ENCODE measurements around the gene TTC14. TPM values are rescaled to one million over a fixed set of nuclear protein-coding genes. Genes with fewer than 3 reads are reported as not detected.
"Not testable (repeated sequence)": the region's sequence is repeated elsewhere in the genome, so short reads cannot be mapped to it uniquely, and the experiment has no call there.

The TTC14 gene, protein sequence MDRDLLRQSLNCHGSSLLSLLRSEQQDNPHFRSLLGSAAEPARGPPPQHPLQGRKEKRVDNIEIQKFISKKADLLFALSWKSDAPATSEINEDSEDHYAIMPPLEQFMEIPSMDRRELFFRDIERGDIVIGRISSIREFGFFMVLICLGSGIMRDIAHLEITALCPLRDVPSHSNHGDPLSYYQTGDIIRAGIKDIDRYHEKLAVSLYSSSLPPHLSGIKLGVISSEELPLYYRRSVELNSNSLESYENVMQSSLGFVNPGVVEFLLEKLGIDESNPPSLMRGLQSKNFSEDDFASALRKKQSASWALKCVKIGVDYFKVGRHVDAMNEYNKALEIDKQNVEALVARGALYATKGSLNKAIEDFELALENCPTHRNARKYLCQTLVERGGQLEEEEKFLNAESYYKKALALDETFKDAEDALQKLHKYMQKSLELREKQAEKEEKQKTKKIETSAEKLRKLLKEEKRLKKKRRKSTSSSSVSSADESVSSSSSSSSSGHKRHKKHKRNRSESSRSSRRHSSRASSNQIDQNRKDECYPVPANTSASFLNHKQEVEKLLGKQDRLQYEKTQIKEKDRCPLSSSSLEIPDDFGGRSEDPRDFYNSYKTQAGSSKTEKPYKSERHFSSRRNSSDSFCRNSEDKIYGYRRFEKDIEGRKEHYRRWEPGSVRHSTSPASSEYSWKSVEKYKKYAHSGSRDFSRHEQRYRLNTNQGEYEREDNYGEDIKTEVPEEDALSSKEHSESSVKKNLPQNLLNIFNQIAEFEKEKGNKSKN
- total RNA-seq (2014; rRNA removed; shearing (Covaris generic); ENCODE audit: low replicate concordance): 19.3 and 38.3 TPM in 2 replicates

DNA sequence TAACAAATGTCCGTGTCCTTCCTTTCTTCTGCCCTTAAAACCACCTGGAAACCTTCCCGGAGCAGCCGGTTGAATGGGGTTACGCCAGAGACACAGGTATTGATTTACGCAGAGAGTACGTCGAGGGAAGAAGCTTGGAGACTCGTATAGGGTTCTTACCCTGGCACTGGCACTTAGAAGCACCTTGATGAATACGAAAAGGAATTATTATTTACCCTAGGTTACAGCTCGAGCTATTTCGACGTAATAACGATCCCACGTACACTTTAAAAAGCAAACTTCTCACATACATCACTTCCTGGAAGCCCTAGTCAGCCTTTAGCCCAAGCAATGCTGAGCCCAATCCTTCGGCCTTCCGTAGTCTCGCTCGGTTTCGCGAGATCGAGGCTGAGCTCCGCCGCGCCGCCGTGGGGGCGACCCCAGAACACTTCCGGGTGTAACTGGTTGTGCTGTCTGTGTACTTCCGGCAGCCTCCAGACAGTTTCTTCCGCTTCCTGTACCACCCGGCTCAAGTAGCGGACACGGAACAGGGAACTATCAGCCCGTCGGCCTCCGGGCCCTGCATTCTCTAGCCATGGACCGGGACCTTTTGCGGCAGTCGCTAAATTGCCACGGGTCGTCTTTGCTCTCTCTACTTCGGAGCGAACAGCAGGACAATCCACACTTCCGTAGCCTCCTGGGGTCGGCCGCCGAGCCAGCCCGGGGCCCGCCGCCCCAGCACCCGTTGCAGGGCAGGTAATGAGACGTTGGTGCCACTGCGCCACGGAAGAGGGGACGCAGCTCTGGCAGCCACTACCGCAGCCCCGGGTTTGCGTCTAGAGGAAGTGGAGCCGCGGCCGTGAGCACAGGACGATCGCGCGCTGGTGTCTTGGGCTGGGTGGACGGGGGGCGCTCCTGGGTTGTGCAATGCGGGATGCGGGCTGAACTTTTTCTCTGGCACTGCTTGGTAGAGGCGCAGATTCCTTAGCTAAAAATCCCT, at the start of gene TTC14:
TTC14 (plus strand) TSS at position 476 of the 979 bp plus-strand sequence; CDS start at position 575, 99 bp downstream.
- DNase-seq (ENCODE audit: low read depth): peak; percentile 88
- in situ Hi-C loops (cut with HindIII; ENCODE audit: low pct_unique_long_range_greater_than_20kb, low sequenced_read_pairs): no loop called here

DNA sequence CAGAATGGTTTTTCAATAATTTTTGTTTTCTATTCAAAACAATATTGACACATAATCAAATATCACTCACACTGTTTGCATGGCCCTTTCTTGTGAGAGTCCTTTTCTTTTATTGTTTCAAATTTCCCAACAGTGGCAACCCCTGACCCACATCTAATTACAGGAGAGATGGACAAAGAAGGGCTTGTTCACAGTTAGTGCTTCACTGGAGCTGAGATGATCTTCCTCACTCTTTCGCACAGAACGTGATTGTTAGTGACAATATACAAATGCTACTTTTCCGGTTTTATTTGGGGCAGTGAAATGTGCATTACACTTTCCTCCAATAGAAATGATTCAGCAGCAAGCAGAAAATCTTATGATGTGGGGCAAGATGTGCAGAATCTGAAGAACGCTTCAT, 38.6 kb upstream of the TTC14 start:
- in situ Hi-C loops (cut with HindIII; ENCODE audit: low pct_unique_long_range_greater_than_20kb, low sequenced_read_pairs): no loop called here
- DNase-seq (ENCODE audit: low read depth): no peak

DNA sequence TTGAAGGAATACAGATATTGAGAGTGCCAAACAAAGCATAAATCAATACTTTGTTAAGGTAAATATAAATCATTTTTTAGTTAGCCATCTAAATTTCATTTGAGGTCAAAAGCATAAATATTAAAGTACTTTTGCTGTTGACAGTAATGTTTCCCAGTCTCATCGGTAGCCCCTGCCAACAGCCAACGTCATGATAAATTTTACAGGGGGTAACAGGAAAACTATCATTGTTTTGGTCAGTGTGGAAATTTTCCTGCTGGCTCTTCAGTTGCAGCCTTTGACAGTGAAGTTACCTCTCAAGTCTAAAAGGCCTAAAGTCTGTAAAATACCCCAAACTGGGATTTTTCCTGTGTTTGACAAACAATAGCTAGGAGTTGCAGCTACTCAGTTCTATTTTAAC, 37.3 kb upstream of the TTC14 start:
- in situ Hi-C loops (cut with HindIII; ENCODE audit: low pct_unique_long_range_greater_than_20kb, low sequenced_read_pairs): no loop called here

DNA sequence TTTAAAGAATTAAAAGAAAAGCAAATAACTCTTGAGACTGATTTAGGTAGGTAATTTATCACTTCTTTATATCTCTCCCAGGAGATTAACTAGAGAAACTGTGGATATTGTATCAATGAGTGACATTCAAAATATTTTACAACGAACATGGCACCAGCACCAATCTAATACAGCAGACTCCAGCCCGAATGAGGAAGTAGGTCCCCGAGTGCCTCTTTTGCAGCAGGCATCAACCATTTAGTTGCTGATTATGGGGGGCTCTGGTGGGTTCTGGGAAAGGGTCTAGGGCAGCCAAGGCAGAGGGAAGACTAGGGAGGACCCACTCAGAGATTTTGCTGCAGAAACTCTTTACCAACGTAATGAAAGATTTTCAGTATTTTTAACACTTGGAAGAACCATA, 31.7 kb upstream of the TTC14 start:
- no peak for DNase-seq (ENCODE audit: low read depth)
- in situ Hi-C loops (cut with HindIII; ENCODE audit: low pct_unique_long_range_greater_than_20kb, low sequenced_read_pairs): no loop called here

More for the DNA sequence above, 37.3 kb upstream of the TTC14 start:
- no peak for DNase-seq (ENCODE audit: low read depth)

DNA sequence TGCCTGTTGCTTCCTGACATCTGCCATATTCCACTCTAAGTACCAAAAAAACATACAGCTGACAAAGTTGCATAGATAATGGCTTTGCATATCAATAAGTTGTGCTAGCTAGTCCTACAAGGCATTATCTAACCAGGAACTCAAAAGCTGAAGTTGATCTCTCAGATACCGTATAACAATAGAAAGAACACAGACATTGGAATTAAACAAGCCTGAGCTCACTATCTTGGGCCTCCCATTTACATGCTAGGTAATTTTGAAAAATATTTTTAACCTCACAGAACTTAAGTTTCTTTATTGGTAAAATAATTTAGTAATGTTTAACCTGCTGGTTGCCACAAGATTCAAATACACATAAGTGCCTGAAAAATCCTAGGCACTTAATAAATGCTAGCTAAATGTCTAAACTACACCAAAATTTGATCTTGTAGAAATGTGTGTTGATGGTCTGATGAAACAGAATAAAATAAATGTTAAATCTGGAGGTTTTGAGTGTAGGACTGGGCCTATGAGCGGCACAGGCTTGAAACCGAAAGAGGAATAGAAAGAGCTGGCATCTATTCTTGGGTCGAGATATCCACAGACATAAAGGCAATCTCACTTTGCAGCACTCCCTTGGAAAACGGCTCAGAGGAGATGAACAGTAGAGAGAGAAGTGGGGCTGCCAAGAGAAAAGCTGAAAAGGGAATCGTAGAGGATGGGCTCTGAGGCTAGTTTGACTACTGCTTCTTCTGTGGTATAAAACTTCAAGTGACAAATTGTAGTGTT, 29.9 kb upstream of the TTC14 start:
- DNase-seq (ENCODE audit: low read depth): no peak
- in situ Hi-C loops (cut with HindIII; ENCODE audit: low pct_unique_long_range_greater_than_20kb, low sequenced_read_pairs): no loop called here

DNA sequence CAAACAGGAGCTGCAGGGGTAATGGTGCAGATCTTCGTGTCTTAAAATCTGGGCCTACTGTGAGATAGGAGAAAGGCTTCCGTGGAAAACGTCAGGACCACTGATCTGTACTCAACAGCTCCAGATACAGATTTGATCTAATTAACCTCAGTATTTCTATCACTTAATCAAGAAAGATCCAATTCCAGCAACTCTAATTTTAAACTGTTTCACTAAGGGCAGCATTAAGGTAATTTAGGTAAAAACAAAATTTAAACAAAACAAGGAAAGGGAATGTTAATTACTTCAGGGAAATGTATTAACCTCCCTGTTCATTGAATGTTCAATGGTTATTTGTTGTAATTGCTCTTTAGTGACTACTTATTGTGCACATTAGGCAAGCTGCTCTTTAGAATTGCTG, 26.4 kb upstream of the TTC14 start:
- in situ Hi-C loops (cut with HindIII; ENCODE audit: low pct_unique_long_range_greater_than_20kb, low sequenced_read_pairs): no loop called here
- DNase-seq (ENCODE audit: low read depth): no peak

DNA sequence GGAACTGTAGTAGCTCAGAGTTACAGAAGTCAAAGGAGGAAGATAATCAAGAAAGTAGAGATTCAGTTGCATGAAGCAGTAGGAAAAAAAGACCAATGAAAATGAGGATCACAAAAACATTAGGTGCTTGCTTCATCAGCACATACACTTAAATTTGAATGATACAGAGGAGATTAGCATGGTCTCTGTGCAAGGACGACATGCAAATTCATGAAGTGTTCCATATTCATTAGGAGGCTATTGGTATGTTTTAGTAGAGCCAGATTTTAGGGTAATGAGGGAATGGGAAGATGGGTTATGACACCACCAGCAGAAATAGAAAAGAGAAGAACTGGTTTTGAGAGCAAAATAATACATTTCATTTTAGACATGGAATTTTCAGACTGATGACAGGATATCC, 21.0 kb upstream of the TTC14 start:
- in situ Hi-C loops (cut with HindIII; ENCODE audit: low pct_unique_long_range_greater_than_20kb, low sequenced_read_pairs): no loop called here
- no peak for DNase-seq (ENCODE audit: low read depth)

DNA sequence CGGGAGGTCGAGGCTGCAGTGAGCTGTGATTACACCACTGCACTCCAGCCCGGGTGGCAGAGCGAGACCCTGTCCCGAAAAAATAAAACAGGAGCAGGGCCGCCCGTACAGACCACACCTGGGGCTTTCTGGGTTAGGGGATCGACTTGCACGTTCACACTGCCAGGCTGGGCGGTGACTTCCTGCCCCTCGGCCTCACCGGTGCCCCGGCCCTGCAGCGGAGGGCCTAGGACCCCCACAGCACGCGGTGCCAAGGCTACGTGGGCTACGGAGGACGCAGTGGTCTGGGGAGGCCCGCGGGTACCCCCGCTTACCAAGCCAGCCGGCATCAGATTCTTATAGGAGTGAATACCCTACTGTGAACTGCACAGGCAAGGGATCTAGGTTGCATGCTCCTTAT, 11.6 kb upstream of the TTC14 start:
- in situ Hi-C loops (cut with HindIII; ENCODE audit: low pct_unique_long_range_greater_than_20kb, low sequenced_read_pairs): no loop called here
- DNase-seq (ENCODE audit: low read depth): no peak

DNA sequence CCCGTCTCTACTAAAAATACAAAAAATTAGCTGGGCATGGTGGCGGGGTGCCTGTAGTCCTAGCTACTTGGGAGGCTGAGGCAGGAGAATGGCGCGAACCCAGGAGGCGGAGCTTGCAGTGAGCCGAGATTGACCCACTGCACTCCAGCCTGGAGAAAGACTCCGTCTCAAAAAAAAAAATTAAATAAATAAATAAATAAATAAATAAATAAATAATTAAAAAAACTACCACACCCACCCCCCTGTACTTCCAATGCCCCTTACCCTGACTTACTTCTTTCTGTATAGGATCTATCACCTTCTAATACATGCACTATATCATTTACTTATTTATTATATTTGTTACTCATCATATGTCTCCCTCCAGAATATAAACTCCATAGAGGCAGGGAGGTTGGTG, 8.3 kb upstream of the TTC14 start:
- DNase-seq (ENCODE audit: low read depth); in situ Hi-C loops (cut with HindIII; ENCODE audit: low pct_unique_long_range_greater_than_20kb, low sequenced_read_pairs): not testable (repeated sequence)

DNA sequence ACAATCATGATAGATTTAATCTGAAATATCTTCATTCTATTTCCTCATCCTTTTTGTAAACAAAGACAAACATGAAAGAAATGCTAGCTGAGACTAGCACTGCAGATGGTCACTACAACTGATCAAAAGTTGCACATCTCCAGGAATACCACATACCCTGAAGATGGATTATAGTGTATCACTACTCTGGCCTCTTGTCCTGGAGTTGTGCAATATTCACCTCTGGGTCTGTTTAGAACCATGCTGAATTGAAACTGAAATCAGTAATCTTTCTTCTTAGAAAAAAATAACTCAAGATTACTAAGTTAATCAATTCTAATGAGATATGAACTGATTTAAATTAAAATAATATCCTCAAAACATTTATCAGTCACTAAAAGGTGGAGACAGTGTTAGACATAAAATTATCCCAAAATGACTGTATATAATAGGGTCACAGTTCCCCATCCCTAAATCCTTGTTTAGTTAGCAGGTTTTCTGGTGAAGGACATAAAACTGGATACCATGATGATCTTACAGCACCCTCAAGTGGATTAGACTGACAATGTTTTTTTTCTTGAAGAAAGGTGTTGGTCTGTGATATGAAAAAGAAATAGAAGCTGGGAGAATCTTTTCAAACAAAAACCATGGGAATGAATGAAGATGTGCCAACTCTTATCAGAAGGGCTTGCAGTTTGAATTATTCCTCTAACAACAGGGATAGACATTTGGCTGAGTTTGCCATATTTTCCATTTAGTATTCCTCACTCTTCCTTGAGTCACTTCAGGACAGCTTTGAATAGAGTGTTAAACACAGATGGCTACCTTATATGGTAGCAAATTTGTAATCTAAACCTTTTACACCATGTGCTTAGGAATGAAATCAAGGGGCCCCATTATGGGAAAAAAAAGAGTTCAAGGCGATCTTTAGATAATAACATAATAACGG, 7.1 kb upstream of the TTC14 start:
- peak; percentile 40 for DNase-seq (ENCODE audit: low read depth)
- in situ Hi-C loops (cut with HindIII; ENCODE audit: low pct_unique_long_range_greater_than_20kb, low sequenced_read_pairs): no loop called here

DNA sequence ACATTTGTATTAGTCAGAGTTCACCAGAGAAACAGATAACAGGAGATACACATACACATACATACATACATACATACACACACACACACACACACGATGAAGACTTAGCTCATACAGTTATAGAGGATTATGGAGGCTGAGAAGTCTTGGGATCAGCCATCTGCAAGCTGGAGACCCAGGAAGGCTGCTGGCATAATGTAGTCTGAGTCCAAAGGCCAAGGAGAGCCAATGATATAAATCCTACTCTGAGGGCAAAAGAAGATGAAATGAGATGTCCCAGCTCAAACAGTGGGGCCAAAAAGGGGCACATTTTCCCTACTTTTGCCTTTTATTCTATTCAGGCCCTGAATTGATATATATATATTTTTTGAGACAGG, 6.4 kb upstream of the TTC14 start:
- no peak for DNase-seq (ENCODE audit: low read depth)
- in situ Hi-C loops (cut with HindIII; ENCODE audit: low pct_unique_long_range_greater_than_20kb, low sequenced_read_pairs): no loop called here

DNA sequence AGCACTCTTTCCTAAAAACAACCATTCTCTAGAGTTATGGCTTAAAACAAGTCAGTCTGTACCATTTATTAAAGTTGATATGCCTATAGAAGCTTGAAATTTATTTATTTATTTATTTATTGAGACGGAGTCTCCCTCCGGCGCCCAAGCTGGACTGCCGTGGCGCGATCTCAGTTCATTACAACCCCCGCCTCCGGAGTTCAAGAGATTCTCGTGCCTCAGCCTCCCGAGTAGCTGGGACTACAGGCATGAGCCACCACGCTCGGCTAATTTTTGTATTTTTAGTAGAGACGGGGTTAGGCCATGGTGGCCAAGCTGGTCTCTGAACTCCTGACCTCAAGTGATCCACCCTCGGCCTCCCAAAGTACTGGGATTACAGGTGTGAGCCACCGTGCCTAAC, 1.5 kb upstream of the TTC14 start:
- DNase-seq (ENCODE audit: low read depth): no peak
- in situ Hi-C loops (cut with HindIII; ENCODE audit: low pct_unique_long_range_greater_than_20kb, low sequenced_read_pairs): no loop called here

DNA sequence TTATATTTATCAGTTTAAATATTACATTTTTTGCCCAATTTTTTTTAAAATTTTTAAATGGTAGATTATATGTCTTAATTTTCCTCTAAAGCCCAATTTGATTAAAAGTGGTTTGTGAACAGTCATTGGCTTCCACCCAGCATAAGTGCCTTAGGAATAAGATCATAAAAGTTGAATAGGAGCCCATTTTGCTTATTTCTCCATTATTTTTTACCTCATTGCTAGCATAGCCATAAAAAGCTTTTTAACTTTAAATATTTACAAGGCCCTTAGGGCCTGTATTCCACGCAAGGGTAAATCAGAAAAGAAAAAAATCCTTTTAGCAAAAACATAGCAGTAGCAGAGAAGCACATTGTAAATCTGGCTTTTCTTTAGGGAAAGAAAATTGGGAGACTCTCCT, 9.0 kb downstream of the TTC14 start:
- in situ Hi-C loops (cut with HindIII; ENCODE audit: low pct_unique_long_range_greater_than_20kb, low sequenced_read_pairs): no loop called here
- no peak for DNase-seq (ENCODE audit: low read depth)

DNA sequence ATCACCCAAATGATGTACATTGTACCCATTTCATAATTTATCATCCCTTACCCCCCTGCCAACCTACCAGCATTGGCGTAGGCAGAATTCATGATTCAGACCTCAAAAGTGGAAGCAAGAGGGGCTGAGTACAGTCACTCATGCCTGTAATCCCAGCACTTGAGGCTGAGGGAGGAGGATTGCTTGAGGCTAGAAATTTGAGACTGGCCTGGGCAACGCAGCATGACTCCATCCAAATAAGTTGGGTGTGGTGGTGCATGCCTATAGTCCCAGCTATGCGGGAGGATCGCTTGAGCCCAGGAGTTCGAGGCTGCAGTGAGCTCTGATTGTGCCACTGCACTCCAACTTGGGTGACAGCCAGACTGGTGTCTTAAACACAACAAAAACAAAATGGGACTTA, 10.4 kb downstream of the TTC14 start:
- DNase-seq (ENCODE audit: low read depth): no peak
- in situ Hi-C loops (cut with HindIII; ENCODE audit: low pct_unique_long_range_greater_than_20kb, low sequenced_read_pairs): no loop called here

DNA sequence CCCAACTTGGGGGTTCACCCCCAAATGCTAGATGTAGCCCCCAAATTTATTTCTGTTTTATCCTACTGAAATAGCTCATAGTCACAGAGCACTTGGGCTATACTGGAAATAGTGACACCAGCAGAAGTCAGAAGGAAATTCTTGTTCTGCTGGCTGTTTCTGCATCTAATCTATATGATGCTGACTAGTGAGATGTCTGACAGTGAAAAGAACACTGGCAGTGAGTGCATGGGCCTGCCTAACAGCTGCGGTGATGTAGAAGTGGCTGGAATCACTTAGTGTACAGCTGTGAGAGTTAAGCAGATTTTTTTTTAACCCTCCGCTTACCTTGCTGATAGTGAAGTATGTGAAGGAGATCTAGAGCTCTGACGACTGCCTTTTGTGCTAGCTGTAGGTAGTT, 14.0 kb downstream of the TTC14 start:
- DNase-seq (ENCODE audit: low read depth): no peak
- in situ Hi-C loops (cut with HindIII; ENCODE audit: low pct_unique_long_range_greater_than_20kb, low sequenced_read_pairs): no loop called here

DNA sequence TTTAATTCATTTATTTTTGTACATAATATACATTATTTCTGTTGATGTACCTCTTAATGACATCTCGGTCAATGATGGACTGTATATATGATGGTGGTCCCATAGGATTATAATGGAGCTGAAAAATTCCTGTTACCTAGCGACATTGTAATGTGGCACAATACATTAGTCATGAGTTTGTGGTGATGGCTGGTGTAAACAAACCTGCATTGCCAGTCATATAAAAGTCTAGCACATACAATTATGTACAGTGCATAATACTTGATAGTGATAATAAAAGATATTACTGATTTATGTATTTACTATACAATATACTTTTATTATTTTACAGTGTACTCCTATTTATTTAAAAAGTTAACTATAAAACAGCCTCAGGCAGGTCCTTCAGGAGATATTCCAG, 15.1 kb downstream of the TTC14 start:
- no peak for DNase-seq (ENCODE audit: low read depth)
- in situ Hi-C loops (cut with HindIII; ENCODE audit: low pct_unique_long_range_greater_than_20kb, low sequenced_read_pairs): no loop called here

DNA sequence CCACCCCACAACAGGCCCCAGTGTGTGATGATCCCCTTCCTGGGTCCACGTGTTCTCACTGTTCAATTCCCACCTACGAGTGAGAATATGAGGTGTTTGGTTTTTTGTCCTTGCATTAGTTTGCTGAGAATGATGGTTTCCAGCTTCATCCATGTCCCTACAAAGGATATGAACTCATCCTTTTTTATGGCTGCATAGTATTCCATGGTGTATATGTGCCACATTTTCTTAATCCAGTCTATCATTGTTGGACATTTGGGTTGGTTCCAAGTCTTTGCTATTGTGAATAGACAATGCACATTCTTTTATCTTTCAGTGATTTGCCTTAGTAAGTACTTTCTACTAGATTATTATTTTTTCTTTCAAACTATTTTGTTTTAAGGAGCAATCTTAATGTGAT, 16.6 kb downstream of the TTC14 start:
- DNase-seq (ENCODE audit: low read depth); in situ Hi-C loops (cut with HindIII; ENCODE audit: low pct_unique_long_range_greater_than_20kb, low sequenced_read_pairs): not testable (repeated sequence)

All from Caki2 (cell line).